ENCODE data around the gene ELOB.

Gene ELOB

GRCh38 chr16:2767140-2767731 is 9.8 kb downstream of the ELOB start:
- DNase-seq (ENCODE audit: low spot score) = no peak

DNA sequence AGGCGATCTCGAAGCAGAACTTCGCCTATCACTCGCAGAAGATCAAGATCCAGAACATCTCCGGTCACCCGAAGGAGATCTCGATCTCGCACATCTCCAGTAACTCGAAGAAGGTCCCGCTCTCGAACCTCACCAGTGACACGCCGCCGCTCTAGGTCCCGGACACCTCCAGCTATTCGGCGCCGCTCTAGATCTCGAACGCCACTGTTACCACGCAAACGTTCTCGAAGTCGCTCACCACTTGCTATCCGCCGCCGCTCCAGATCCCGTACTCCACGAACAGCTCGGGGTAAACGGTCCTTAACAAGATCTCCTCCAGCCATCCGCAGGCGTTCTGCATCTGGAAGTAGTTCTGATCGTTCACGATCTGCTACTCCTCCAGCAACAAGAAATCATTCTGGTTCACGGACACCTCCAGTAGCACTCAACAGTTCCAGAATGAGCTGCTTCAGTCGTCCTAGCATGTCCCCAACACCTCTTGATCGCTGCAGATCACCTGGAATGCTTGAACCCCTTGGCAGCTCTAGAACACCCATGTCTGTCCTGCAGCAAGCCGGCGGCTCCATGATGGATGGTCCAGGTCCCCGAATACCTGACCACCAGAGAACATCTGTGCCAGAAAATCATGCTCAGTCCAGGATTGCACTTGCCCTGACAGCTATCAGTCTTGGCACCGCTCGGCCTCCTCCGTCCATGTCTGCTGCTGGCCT is 10.5 kb downstream of the ELOB start:
- DNase-seq (ENCODE audit: low spot score) = no peak

GRCh38 chr16:2765462-2766404 is 11.3 kb downstream of the ELOB start:
- DNase-seq (ENCODE audit: low spot score) = no peak

DNA sequence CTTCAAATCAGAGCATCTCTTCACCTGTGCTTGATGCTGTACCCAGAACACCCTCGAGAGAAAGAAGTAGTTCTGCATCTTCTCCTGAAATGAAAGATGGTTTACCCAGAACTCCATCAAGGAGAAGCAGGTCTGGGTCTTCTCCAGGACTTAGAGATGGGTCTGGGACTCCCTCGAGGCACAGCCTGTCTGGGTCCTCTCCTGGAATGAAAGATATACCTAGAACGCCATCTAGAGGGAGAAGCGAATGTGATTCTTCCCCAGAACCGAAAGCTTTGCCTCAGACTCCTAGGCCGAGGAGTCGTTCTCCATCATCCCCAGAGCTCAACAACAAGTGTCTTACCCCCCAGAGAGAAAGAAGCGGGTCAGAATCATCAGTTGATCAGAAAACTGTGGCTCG is 12.4 kb downstream of the ELOB start:
- no peak for DNase-seq (ENCODE audit: low spot score)

- no peak for DNase-seq (ENCODE audit: low spot score)
Observed at GRCh38 chr16:2763173-2763572, 13.9 kb downstream of the ELOB start.

DNA sequence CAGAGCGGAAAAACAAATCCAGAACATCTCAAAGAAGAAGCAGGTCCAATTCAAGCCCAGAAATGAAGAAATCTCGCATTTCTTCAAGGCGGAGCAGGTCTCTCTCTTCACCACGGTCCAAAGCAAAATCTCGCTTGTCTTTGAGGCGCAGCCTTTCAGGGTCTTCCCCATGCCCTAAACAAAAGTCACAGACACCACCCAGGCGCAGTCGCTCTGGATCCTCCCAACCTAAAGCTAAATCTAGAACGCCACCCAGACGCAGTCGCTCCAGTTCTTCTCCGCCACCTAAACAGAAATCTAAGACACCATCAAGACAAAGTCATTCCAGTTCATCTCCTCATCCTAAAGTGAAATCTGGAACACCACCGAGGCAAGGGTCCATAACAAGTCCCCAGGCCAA is 14.4 kb downstream of the ELOB start:
- DNase-seq (ENCODE audit: low spot score) = no peak

- no peak for DNase-seq (ENCODE audit: low spot score)
Observed at GRCh38 chr16:2761886-2762583, 15.0 kb downstream of the ELOB start.

DNA sequence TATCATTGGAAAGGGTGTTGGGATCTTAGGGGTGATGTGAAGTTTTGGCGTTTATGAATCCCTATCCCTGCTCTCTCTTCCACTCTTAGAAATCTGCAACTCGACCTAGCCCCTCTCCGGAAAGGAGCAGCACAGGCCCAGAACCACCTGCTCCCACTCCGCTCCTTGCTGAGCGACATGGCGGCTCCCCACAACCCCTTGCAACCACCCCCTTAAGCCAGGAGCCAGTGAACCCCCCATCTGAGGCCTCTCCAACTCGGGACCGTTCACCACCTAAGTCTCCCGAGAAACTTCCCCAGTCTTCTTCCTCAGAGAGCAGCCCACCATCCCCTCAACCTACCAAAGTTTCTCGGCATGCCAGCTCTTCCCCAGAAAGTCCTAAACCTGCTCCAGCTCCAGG is 15.6 kb downstream of the ELOB start:
- DNase-seq (ENCODE audit: low spot score) = no peak

GRCh38 chr16:2757344-2757743 is 19.7 kb downstream of the ELOB start:
- no peak for DNase-seq (ENCODE audit: low spot score)

DNA sequence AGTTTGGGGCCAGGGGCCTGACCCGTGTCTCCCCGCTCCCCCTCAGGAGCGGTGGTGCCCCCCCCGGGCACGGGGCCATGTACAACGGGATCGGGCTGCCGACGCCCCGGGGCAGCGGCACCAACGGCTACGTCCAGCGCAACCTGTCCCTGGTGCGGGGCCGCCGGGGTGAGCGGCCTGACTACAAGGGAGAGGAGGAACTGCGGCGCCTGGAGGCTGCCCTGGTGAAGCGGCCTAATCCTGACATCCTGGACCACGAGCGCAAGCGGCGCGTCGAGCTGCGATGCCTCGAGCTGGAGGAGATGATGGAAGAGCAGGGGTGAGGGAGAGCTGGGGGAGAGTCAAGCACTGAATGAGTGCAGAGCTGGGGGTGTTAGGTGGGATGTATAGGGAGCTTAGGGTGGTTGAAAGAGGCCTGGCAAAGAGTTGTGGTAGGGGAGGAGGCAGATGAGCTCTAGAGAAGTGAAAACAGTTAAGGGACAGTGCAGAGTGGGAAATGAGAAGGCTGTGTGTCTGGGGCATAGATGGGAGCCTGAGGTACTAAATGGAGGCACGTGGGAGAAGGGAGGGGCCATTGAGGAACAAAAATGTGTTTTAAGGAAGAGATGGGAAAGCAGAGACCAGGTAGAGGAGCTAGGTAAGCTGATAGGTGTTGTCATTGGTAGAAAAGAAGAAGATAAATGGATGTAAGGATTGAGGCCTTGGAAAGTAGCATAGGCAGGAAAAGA is 20.6 kb downstream of the ELOB start:
- DNase-seq (ENCODE audit: low spot score) = no peak

- DNase-seq (ENCODE audit: low spot score) = no peak
Observed at GRCh38 chr16:2755158-2755557, 21.9 kb downstream of the ELOB start.

DNA sequence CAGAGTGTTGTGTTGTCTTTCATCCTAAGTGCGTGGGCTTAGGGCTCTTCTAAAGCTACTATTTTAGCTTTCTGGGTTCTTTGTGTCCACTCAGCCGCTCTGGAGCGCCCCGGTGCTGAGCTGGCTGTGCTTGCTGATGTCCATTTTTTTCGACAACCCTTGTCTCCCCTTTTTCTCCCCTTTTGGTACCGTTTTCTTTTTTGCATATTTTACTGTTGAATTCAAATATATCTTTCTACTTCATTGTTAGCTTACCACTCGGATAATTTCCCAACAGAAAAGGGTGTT is 23.4 kb downstream of the ELOB start:
- DNase-seq (ENCODE audit: low spot score) = no peak

GRCh38 chr16:2752850-2753732 is 24.0 kb downstream of the ELOB start:
- peak; percentile 84 for DNase-seq (ENCODE audit: low spot score)

DNA sequence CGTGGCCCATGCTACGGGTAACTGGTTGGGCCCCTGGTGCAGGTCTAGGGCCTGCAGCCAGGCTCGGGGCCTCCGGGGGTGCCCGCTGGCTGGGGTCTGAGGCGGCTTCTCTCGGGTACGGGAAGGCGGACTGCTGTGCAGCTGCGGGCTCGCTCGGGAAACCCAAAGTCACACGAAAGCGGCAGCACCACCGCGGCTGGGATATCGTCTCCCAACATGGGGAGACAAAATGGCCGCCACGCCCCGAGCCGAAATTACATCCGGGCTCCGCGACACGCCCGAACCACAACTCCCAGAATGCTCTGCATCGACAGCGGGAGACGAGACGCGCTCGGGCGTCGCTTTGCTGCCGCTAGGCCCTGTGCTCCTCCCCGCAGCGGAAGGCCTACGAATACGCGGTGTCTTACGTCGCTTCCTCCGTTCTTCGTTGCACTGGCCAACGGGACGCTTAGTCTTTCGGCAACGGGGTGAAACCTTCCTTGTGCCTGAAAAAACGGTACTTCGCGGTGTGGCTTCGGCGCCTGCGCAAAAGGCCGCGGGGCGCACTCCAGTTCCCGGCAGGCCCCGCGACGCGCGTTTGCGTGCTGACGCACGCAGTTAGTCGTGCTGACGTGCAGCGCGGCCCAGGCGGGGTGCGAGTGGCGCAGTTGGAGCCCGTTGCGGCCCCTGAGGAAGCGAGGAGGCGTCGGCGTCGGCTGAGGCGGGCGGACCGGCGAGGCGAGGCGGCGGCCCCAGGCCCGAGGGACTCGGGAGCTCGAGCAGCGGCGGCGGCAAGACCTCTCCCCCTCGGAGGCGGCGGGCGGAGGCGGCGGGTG is 24.8 kb downstream of the ELOB start, which contains the start of gene SRRM2:
Gene SRRM2 (plus strand): TSS at position 604 of the 815 bp plus-strand sequence. CDS start 3,727 bp downstream, outside the sequence.
- DNase-seq (ENCODE audit: low spot score) = peak; percentile 95

DNA sequence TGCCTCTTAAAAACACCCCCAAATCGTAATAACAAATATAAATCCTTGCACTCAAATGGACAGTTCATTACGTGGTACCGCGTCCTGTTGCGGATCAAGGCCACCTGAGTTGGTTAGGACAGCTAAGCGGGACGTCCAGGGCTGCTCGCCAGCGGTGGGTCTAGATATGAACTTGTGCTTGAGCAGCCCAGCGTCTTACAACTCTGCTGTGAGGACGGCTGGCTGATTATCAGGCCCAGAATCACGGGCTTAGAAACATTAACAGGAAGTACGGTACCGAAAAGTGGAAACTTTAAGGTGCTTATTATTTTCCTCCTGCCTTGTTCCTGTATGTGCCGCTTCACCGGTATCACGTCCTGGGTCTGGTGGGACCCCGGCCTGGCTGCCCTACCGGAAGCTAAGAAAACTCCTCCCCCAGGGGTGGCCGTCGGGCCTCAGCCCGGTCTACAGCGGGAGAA is 25.5 kb downstream of the ELOB start:
- DNase-seq (ENCODE audit: low spot score) = peak; percentile 77

- DNase-seq (ENCODE audit: low spot score) = no peak
Observed at GRCh38 chr16:2749936-2750335, 27.1 kb downstream of the ELOB start.

- no peak for DNase-seq (ENCODE audit: low spot score)
Observed at GRCh38 chr16:2749476-2749875, 27.6 kb downstream of the ELOB start.

- no peak for DNase-seq (ENCODE audit: low spot score)
Observed at GRCh38 chr16:2748757-2749455, 28.2 kb downstream of the ELOB start.

- no peak for DNase-seq (ENCODE audit: low spot score)
Observed at GRCh38 chr16:2745961-2746360, 31.1 kb downstream of the ELOB start.

All from LoVo (cell line).